Activated CD8-positive, alpha-beta memory T cell treated with anti-CD3 and anti-CD28 coated beads, Interleukin-2, amount 50 U/mL, for 4 hours (primary cell): Measurements from ENCODE around the gene DAB2IP.
"Not testable (repeated sequence)": the region's sequence is repeated elsewhere in the genome, so short reads cannot be mapped to it uniquely, and the experiment has no call there.

Experiments
- DNase-seq: peaks from one replicate; pipeline ENCODE4 v3.0.0-alpha.2; 2020

DAB2IP gene

DNA sequence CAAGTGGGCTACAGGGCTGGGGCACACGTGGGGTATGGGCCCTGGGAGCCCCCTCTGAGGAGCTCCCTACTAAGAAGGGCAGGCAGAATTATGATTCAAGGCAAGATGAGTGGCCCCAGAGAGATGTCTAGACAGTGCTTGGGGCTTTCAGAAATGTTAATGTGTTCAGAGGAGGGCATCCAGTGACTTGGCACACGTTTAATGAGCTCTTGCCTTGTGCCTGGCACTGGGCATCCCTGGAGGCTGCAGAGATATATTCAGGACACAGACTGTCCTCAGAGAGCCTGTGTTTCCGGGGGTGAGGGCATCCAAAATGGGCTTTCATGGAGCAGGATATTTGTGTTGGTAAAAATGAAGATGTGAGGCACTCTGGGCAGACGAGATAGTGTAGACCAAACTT is 25.4 kb upstream of the DAB2IP start:
- no peak for DNase-seq

GRCh38 chr9:121627427-121627826 is 24.0 kb upstream of the DAB2IP start:
- no peak for DNase-seq

GRCh38 chr9:121628401-121628800 is 23.0 kb upstream of the DAB2IP start:
- no peak for DNase-seq

- no peak for DNase-seq
These were observed 20.3 kb upstream of the DAB2IP start for GRCh38 chr9:121631115-121631514.

GRCh38 chr9:121631978-121632418 is 19.4 kb upstream of the DAB2IP start:
- DNase-seq = no peak

GRCh38 chr9:121633119-121633714 is 18.2 kb upstream of the DAB2IP start:
- DNase-seq = no peak

- no peak for DNase-seq
These were observed 17.7 kb upstream of the DAB2IP start for GRCh38 chr9:121633736-121634135.

DNA sequence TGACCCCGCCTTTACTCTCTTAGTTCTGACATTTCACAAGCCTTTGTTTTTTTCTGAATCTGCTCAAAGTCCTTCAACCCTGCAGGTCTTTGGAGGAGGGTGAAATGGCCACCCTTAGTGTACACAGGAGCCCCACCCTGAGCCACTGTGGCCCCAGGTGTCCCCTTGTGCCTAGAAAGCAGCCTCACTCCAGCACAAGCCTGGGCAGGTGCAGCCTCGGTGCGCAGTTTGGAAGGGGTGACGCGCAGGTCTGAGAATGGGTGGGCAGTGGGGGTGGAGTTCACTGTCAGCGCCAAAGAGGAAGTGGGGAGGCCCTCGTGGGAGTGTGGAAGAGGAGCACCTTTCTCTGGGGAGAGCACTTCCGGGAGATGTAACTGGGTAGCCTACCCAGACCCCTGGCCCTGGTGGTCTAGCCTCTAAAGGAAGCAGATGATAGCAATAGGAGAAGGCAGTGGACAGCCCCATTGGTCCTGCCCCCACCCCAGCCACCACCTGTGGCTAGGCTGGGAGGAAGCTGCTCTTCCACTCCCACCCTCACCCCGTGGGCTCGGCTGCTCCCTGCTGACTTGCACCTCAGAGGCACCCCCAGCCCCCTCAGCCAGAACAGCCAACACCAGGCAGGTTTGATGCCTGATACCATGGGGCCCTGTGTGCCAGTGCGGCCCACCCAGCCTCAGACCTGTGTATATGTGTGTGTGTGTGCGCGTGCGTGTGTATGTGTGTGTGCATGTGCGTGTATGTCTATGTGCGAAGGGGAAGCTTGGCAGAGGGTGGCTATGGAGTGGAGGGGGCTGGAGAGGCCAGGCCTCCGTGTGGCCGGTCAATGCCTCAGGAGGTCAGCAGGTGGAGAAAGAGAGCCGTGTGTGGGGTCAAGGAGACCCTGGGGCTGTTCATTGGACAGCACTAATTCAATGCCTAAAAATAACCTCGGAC is 16.8 kb upstream of the DAB2IP start:
- DNase-seq = no peak

- no peak for DNase-seq
These were observed 16.0 kb upstream of the DAB2IP start for GRCh38 chr9:121635300-121635876.

DNA sequence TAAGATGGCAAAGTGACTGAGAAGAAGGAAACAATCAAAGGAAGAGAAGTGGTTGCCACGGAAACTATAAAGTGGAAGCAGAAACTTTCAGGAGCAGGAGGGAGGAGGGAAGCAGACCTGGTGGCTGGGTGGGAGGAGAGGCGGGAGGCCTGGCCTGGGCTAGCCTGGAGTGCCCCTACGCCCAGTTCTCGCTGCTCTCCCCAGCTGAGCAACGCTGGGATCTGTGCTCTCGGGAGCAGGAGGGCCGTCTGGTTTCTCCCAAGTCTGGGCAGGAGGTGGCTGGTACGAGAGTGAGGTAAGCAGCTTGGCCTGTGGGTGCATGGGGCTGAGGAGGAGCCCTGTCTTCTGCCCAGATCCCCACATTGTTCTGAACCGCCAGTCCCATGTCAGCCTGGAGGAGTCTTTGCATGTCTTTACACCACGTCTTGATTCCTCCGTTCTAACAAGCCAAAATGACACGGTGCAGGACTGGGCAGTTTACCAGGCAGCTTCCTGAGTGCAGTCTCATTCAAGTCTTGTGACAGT is 15.0 kb upstream of the DAB2IP start:
- DNase-seq = no peak

DNA sequence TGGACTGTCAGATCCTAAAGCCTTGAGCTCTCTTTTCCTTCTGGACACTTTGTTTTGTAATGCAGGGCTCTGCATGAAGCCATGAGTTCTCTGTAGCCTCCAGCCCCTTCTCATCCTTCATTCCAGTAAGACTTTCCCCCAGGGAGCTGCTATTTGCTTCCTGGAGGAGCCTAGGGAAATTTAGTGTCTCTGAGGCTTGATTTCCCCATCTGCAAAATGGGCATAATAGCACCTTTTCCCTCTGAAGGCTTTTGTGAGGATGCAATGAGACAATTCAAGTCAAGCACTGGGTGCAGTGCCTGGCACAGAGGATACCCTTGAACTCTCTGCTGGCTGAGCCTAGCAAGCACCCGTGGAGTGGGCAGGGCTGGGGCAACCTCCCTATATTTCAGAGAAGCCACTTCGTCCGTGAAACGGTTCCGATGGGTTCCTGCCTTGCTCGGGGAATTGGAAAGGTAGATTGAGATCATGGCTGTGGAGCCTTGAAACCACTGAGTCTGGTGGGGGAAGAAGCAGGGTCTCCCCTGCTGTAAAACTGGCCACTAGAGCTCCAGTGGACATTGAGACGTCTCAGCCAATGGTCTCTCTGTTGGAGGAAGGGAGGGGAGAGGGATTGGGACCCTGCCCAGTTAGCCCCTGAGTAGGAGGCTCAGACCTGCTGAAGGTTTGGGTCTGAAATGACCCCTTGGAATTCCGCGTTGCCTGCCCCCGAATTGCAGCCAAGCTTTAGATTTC is 14.3 kb upstream of the DAB2IP start:
- DNase-seq = no peak

GRCh38 chr9:121637713-121638220 is 13.7 kb upstream of the DAB2IP start:
- DNase-seq = no peak

- no peak for DNase-seq
These were observed 13.0 kb upstream of the DAB2IP start for GRCh38 chr9:121638399-121638798.

DNA sequence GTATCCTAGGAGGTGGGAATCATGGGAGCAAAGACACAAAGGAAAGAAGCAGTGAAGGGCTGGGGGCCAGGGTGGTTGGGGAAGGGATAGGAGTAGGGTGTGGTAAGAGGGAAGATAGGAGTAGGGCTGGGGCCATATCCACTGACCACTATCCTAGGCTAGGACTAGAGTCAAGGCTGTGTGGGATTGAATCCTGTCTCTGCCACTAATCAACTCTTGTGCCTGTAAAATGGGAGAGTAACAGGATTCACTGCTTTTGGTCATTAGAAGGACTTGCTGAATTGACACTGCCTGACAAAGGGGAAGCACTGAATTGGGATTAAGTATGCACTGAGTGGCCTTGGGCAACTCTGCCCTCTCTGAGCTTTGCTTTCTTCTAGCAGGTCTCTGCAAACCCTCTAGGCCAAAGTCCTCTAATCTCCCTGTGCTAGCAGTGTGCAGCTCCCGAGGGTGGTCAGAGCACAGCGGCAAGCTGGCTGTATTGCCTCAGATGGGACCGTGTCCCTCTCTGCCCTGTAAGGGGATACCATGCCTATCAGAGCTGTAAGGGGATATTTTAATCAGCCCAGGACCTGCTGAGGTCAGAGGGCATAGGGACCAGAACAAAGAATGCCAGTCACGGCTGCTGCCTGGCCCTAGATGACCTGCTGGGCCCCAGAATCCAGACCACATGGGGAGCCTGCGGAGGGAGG is 12.4 kb upstream of the DAB2IP start:
- DNase-seq = no peak

GRCh38 chr9:121639619-121640018 is 11.8 kb upstream of the DAB2IP start:
- DNase-seq = no peak

- DNase-seq = no peak
These were observed 11.4 kb upstream of the DAB2IP start for GRCh38 chr9:121640076-121640475.

GRCh38 chr9:121640491-121641223 is 10.8 kb upstream of the DAB2IP start:
- no peak for DNase-seq

DNA sequence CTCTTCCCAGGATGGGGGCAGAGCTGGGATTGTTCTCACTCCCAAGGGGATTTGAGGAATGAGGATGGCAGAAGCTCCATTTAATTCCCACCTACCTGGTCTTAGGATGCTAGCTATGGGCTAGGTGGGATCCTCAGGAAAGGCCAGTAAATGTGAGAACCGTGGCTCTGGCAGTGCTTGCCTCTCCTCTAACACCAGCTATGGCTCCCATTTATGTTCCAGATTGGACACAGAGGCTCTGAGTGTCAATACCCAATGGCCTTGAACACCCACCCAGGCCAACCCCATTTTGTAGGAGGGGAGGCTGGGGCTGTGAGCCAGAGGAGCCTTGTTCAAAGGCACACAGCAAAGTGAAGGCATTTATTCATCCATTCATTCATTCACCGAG is 10.2 kb upstream of the DAB2IP start:
- DNase-seq = no peak

DNA sequence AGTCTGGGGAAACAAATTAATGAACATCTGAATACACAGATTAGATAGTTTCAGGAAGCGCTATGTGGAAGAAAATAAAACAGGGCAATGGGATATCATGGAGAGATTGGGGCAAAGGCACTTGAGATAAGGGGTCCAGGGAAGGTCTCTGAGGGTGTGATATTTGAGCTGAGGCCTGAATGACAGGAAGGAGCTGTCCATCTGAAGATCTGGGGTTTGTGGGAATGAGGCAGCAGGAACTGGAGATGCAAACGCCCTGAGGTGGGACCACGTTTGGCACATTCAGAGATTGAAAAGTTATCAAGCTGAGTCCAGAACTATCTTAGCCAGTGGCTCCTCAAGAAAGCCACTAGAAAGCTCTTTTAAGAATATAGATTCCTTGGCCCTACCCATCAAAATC is 8.7 kb upstream of the DAB2IP start:
- no peak for DNase-seq

GRCh38 chr9:121643473-121643872 is 8.0 kb upstream of the DAB2IP start:
- no peak for DNase-seq

DNA sequence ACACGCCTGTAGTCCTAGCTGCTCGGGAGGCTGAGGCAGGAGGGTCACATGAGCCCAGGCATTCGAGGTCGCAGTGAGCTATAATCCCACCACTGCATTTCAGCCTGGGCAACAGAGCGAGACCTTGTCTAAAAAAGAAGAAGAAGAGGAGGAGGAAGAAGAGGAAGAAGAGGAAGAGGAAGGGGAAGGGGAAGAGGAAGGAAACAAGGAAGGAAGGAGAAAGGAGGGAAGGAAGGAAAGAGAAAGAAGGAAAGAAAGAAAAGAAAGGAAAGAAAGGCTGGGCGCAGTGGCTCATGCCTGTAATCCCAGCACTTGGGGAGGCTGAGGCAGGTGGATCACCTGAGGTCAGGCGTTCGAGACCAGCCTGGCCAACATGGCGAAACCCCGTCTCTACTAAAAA is 7.4 kb upstream of the DAB2IP start:
- not testable (repeated sequence) for DNase-seq

GRCh38 chr9:121645003-121645402 is 6.4 kb upstream of the DAB2IP start:
- DNase-seq = no peak
